Measurements from ENCODE around the gene MRPL58. TPM values are rescaled to one million over a fixed set of nuclear protein-coding genes. Genes with fewer than 3 reads are reported as not detected.

Gene MRPL58
- total RNA-seq, 1 donor from 2014 or later = 50.6 TPM

DNA sequence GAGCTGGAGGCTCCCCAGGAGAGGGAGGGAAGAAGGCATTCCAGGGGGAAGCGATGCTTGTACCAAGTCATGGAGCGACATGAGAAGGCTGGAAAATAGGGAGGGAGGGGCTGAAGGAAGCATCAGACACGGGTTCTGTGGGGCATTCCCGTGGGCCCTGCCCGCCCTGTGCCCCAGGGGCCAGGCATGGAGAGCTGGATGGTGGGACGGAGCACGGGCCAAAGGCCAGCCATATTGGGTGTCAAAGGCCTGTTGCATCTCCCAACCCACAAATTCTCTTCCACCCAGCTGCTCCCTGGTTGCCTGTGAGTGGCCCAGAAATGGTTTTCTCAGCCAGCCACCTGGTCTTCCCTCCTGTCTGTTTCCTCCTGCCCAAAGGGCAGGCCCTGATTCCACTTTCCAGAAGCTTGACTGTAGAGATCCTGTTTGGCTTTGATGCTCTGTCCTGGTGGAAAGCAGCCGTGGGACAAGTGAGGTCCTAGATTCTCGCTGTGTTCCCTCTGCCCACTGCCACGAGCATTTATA, 21.8 kb upstream of the MRPL58 start:
- no peak for DNase-seq
- TF ChIP-seq, protein P1, sequence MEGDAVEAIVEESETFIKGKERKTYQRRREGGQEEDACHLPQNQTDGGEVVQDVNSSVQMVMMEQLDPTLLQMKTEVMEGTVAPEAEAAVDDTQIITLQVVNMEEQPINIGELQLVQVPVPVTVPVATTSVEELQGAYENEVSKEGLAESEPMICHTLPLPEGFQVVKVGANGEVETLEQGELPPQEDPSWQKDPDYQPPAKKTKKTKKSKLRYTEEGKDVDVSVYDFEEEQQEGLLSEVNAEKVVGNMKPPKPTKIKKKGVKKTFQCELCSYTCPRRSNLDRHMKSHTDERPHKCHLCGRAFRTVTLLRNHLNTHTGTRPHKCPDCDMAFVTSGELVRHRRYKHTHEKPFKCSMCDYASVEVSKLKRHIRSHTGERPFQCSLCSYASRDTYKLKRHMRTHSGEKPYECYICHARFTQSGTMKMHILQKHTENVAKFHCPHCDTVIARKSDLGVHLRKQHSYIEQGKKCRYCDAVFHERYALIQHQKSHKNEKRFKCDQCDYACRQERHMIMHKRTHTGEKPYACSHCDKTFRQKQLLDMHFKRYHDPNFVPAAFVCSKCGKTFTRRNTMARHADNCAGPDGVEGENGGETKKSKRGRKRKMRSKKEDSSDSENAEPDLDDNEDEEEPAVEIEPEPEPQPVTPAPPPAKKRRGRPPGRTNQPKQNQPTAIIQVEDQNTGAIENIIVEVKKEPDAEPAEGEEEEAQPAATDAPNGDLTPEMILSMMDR (IDR thresholded peaks at IDR 0.05; ENCODE audit: borderline replicate concordance) = no peak
- Histone ChIP-seq H3K4me3 (no peak overlapping the region), H3K9me3 (replicated peaks) (no peaks in the 10 kb centered on the region), H3K36me3 (peaks cover 6% of the 10 kb centered on the region), H3K27me3 (ENCODE audit: low read depth) (no peaks in the 10 kb centered on the region), H3K4me1 (peaks cover 63% of the 10 kb centered on the region), H3K27ac (replicated peaks) (peak overlapping the region; percentile 65)
- intact Hi-C loops (cut with micrococcal nuclease) = no loop called here

DNA sequence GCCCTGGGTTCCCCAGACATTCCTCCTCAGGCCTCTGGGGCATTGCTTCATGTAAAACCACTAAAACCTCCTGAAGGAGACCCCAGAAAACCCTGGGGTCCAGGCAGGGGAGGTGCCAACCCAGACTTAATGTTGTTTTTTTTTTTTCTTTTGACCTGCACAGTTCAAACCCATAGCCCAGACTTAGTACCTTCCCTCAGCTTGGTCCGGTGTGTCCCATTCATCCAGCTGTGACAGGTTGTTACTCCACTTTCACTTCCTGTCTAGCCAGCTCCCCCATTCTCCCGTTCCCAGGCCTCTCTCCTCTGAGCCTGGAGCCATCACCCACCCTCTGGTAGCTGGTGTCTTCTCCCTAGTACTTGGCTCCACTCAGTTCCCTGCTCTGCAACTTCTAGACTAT, 20.2 kb upstream of the MRPL58 start:
- H3K9me3 ChIP-seq (replicated peaks) = no peaks in the 10 kb centered on the region

DNA sequence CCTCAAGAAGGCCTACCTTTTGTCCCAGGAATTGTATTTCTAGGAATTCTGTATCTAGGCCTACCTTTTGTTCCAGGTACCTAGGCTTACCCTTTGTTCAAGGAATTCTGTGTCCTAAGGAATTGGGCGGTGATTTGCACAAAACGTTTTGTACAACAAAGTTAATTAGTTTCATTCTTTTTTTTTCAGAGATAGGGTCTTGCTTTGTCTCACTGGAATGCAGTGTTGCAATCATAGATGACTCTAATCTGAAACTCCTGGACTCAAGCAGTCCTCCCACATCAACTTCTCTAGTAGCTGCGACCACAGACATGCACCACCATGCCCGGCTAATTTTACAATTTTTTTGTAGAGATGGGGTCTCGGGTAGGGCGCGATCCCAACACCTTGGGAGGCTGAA, 18.0 kb upstream of the MRPL58 start:
- Histone ChIP-seq H3K27ac (replicated peaks) (peak overlapping the region; percentile 65), H3K4me1 (peaks cover 56% of the 10 kb centered on the region)

More for the DNA sequence above, 20.2 kb upstream of the MRPL58 start:
- peaks cover 57% of the 10 kb centered on the region for H3K4me1 ChIP-seq
- H3K36me3 ChIP-seq = peaks cover 6% of the 10 kb centered on the region
- H3K27me3 ChIP-seq (ENCODE audit: low read depth) = no peaks in the 10 kb centered on the region
- TF ChIP-seq, protein P1 (IDR thresholded peaks at IDR 0.05; ENCODE audit: borderline replicate concordance) = no peak
- H3K27ac ChIP-seq (replicated peaks) = peak overlapping the region; percentile 65
- intact Hi-C loops (cut with micrococcal nuclease) = no loop called here
- DNase-seq = no peak
- peak overlapping the region; percentile 8 for H3K4me3 ChIP-seq

DNA sequence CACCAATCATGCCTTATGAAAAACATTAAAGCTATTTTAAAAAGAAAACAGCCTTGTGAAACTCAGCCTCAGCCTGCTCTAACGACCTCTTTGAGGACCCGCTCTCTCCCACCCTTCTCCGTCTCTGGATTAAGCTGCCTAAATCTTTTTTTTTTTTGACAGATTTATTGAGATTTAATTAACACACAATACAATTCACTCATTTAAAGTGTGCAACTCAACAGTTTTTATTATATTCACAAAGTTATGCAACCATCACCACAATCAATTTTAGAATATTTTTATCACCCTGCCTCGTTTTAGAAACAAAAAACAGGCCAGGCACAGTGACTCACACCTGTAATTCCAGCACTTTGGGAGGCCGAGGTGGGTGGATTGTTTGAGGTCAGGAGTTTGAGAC, 16.6 kb upstream of the MRPL58 start:
- intact Hi-C loops (cut with micrococcal nuclease) = no loop called here
- peaks cover 19% of the 10 kb centered on the region for H3K36me3 ChIP-seq
- H3K4me1 ChIP-seq = peaks cover 48% of the 10 kb centered on the region

More for the DNA sequence above, 18.0 kb upstream of the MRPL58 start:
- Histone ChIP-seq H3K36me3 (peaks cover 7% of the 10 kb centered on the region), H3K4me3 (no peak overlapping the region), H3K9me3 (replicated peaks) (no peaks in the 10 kb centered on the region), H3K27me3 (ENCODE audit: low read depth) (no peaks in the 10 kb centered on the region)
- DNase-seq = no peak
- intact Hi-C loops (cut with micrococcal nuclease) = no loop called here
- TF ChIP-seq, protein P1 (IDR thresholded peaks at IDR 0.05; ENCODE audit: borderline replicate concordance) = no peak

DNA sequence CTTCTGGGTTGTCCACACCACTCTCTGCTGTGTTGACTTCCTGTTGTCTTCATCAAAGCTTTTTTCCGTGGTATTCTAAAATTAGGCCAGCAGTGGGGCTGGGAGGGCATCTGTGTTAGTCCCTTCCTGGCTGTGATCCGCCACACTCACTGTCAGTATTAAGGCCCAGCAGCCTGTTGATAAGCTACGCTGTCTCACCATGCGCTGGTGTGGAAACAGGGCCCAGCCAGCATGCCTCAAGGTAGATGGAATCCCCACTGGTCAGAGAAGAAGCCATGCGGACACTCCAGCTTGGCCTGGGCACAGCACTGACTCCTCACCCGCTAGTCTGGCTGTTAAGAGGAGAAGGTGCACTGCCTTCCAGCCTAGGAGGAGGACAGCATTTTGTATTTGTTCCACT, 13.7 kb upstream of the MRPL58 start:
- peak; percentile 48 for DNase-seq
- intact Hi-C loops (cut with micrococcal nuclease) = no loop called here
- no peaks in the 10 kb centered on the region for H3K9me3 ChIP-seq (replicated peaks)
- TF ChIP-seq, protein P1 (IDR thresholded peaks at IDR 0.05; ENCODE audit: borderline replicate concordance) = no peak
- no peaks in the 10 kb centered on the region for H3K27me3 ChIP-seq (ENCODE audit: low read depth)
- peak overlapping the region; percentile 78 for H3K27ac ChIP-seq (replicated peaks)
- no peak overlapping the region for H3K4me3 ChIP-seq
- peaks cover 27% of the 10 kb centered on the region for H3K4me1 ChIP-seq
- H3K36me3 ChIP-seq = peaks cover 47% of the 10 kb centered on the region

More for the DNA sequence above, 16.6 kb upstream of the MRPL58 start:
- Histone ChIP-seq H3K4me3 (no peak overlapping the region), H3K9me3 (replicated peaks) (no peaks in the 10 kb centered on the region), H3K27me3 (ENCODE audit: low read depth) (no peaks in the 10 kb centered on the region), H3K27ac (replicated peaks) (no peak overlapping the region)
- DNase-seq = no peak
- TF ChIP-seq, protein P1 (IDR thresholded peaks at IDR 0.05; ENCODE audit: borderline replicate concordance) = no peak

Measured in left ventricle myocardium inferior (tissue), 1 donor.